Activated naive CD4-positive, alpha-beta T cell treated with Interleukin-2 at 50 U/mL for 16 hours (primary cell): Measurements from ENCODE around the gene OR4M2.
"Not testable (repeated sequence)": the region's sequence is repeated elsewhere in the genome, so short reads cannot be mapped to it uniquely, and the experiment has no call there.

Experiments
- DNase-seq: peaks from one replicate; pipeline ENCODE4 v3.0.0-alpha.2; 2020

Gene OR4M2

DNA sequence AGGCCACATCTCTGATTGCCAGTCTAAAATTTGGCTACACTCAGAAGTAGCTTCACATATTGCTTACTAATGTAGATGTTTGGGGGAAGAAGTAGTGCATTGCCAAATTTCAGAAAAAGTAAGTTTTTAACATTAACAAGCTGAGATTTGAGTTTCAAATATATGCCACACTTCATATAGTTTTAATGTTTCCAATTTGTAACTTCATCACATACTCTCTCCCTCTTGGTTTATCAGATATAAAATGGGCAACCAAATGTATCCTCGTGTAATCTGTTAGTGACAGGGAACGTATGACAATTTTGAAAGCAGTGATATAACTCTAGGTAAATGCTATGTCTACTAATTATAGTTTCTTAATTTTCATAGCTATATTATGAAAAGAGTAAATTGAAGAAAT lies at the start of gene OR4M2:
Gene OR4M2, plus strand, starts transcription at position 301 of the 400 bp plus-strand sequence. Its CDS starts 98 bp downstream, at position 399.
- DNase-seq, result not testable (repeated sequence)

DNA sequence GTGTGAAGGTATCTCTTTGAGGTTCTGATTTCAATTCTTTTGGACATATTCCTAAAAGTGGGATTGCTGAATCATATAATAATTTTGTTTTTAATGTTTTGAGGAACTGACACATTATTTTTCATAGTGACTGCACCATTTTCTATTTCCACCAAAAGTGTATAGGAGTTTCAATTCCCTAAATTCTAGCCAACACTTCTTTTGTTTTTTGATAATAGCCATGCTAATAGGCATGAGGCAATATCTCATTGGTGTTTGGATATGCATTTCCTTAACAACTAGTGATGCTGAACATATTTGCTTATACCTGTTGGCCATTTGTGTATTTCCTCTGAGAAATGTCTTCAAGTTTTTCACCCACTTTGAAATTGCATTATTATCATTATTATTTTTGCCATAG lies 11.1 kb upstream of the OR4M2 start:
- DNase-seq, result not testable (repeated sequence)

GRCh38 chr15:22081386-22081785 lies 1.1 kb downstream of the OR4M2 start:
- not testable (repeated sequence) for DNase-seq

DNA sequence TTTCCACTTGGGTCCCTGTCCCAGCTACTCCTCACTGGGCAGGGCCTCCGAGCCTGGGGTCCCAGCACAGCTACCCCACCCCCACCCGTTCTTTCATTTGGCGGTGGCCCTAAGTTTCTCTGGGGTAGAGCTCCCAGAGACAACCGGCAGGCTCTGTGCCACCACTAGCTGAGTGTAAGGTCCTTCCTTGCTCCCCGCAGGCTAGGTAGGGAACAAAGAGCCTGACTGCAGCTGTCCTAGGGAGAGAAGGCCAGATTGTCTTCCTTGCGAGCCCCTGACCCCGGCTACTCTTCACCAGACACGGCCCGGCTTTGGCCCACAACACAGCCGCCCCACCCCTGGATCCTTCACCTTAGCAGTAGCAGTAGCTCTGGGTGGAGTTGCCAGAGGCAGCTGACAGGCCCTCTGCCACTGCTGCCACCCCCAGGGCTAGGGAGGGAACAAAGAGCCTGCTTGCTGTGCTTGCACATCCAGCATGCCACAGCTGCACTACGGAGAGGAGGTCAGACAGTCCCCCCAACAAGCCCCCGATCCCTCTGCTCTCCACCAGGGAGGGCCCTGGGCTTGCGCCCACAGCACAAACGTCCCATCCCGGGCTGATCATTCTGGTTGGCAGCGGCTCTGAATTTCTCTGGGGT lies 18.4 kb downstream of the OR4M2 start:
- DNase-seq, result not testable (repeated sequence)

DNA sequence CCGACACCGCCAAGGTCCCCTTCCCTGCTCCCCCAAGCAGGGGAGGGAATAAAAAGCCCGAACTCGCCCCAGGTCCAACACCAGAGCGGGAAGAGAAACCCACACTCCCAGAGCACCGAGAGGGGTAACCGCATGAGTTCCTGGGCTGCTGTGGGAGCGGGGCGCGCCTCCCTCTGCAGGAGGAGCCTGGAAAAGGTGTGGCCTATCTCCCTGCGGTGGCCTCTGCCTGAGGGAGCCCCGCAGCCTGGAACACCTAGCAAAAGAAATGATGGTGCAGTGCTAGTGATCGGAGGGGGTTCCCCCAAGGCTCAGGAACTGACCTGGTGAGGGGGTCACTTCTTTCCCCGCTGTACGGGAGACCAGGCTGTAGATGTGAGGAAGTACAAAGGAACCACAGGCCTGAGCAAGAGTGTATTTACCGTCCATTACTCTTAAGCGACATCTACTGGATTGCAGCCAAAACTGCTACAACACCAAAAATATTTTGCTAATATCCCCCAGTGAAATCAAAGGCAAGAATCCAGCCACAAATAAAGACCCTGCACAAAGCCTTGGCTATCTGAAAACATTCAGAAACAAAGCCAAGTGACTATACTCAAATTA lies 19.1 kb downstream of the OR4M2 start:
- DNase-seq, result not testable (repeated sequence)

- DNase-seq, result not testable (repeated sequence)
These were observed 41.7 kb downstream of the OR4M2 start for GRCh38 chr15:22122033-22122432.
